ENCODE results near the gene CYLD. TPM values are rescaled to one million over a fixed set of nuclear protein-coding genes. Genes with fewer than 3 reads are reported as not detected.

CYLD gene
- total and polyA plus RNA-seq, 10 of the 15 experiments (the other 5 are each of a cell fraction or from before 2014, with no cell fraction given): 19.2 to 106 (median 46.1) TPM

GRCh38 chr16:50762241-50762640, 20.4 kb downstream of the CYLD start (continued):
- TF ChIP-seq E4F1 (IDR thresholded peaks at IDR 0.05; ENCODE audit: borderline replicate concordance, partially characterized antibody) (no peak), ZNF622 (IDR thresholded peaks at IDR 0.05) (no peak), GATAD2B (conservative IDR thresholded peaks at IDR 0.05; ENCODE audit: low read depth) (no peak)

- Histone ChIP-seq H3K9me3 (replicated peaks; ENCODE audit: control insufficient read depth, insufficient read depth, low read length) (peaks cover 20% of the 10 kb centered on the region), H3K9ac (ENCODE audit: control insufficient read depth, insufficient read depth, low read length) (no peak overlapping the region), H3K4me2 (ENCODE audit: control insufficient read depth, insufficient read depth) (no peak overlapping the region), H2AFZ (ENCODE audit: control insufficient read depth, low read depth, low read length) (no peak overlapping the region), H3K4me1 (ENCODE audit: control insufficient read depth, insufficient read depth, low read length) (no peaks in the 10 kb centered on the region), H3K27me3 (replicated peaks in 1 of 2; ENCODE audit: control insufficient read depth in 2 of 2, insufficient read depth in 2 of 2, low read length in 1 of 2) (no peaks in the 10 kb centered on the region), H3K79me2 (ENCODE audit: control insufficient read depth, insufficient read depth, low read length) (peaks cover 52% of the 10 kb centered on the region), H3K4me3 (no peak overlapping the region), H4K20me1 (ENCODE audit: control insufficient read depth, insufficient read depth) (no peaks in the 10 kb centered on the region), H3K27ac (ENCODE audit: control insufficient read depth, insufficient read depth) (no peak overlapping the region), H3K36me3 (ENCODE audit: control insufficient read depth in 2 of 2, insufficient read depth in 2 of 2, low read length in 1 of 2) (peaks cover 0 to 22% of the 10 kb centered on the region in 2 experiments; a peak in 3 of 4 replicates)
- TF ChIP-seq BMI1 (IDR thresholded peaks at IDR 0.05; ENCODE audit: borderline replicate concordance): no peak
- TF ChIP-seq EED (IDR thresholded peaks at IDR 0.05; ENCODE audit: low read depth): no peak
- TF ChIP-seq MLLT1 (IDR thresholded peaks at IDR 0.05): no peak
- no peak for TF ChIP-seq YY1 (IDR thresholded peaks at IDR 0.05; ENCODE audit: low read depth, low read length)
- TF ChIP-seq SREBF2 (IDR thresholded peaks at IDR 0.05; ENCODE audit: low read length): no peak
- TF ChIP-seq CREM (IDR thresholded peaks at IDR 0.05; ENCODE audit: low read depth): no peak
- intact Hi-C loops (cut with micrococcal nuclease; ENCODE audit: unreplicated experiment) (no loop called here), in situ Hi-C loops (cut with MboI) (no loop called here)
- FAIRE-seq: no peak
- ChIA-PET SMC1A (ENCODE audit: uncharacterized antibody, unreplicated experiment) (interaction anchor here (1.0 to 1.1 kb wide), 2 partner anchors 19 to 152 kb away, joined by 3 read pairs; no protein-coding TSS in a partner anchor), POLR2A (no interaction called here), RAD21 (ENCODE audit: unreplicated experiment) (interaction anchor here (1.1 kb wide), 1 partner anchor 96 kb away, joined by 3 read pairs; no protein-coding TSS in a partner anchor), CTCF (interaction anchor here (0.7 to 1.4 kb wide), 3 partner anchors 16 to 94 kb away, joined by 3 to 8 read pairs (median 5); no protein-coding TSS in a partner anchor)
- BruUV-seq (replicated peaks): no TSS peak
- ATAC-seq: no peak
- DNase-seq (ENCODE audit: low read depth, low spot score): no peak
- 73% methylated on average over 2 of the region's 2 CpGs for WGBS (ENCODE audit: insufficient coverage, insufficient replicate concordance, low lambda C conversion rate, missing lambda C conversion rate)
Observed at GRCh38 chr16:50763211-50763610, 21.3 kb downstream of the CYLD start.
